Right cardiac atrium (tissue), 5 donors: ENCODE measurements around the gene GPR87. TPM values are rescaled to one million over a fixed set of nuclear protein-coding genes. Genes with fewer than 3 reads are reported as not detected.

Source experiments
- ATAC-seq, 2 donors: fragments of 200-7000 bp; cut with Tn5 transposase; one replicate each; pipeline versions ENCODE4 v1.8.0 to v1.9.1; 2020; ENCODE audit warnings: moderate library complexity in 2 of 2, mild to moderate bottlenecking in 1 of 2
- DNase-seq, 3 donors: peaks; one replicate each; pipeline ENCODE4 v3.0.0-alpha.2; 2020
- H3K27ac ChIP-seq: one replicate; pipeline ENCODE4 v1.5.1; 2013; ENCODE audit warnings: mild to moderate bottlenecking, low read length, control low read depth, moderate library complexity
- H3K27me3 ChIP-seq: one replicate; pipeline ENCODE4 v1.6.1; 2013; ENCODE audit not compliant: control insufficient read depth, insufficient read depth
- H3K4me1 ChIP-seq: one replicate; pipeline ENCODE4 v1.6.1; 2013; ENCODE audit warnings: low read length; ENCODE audit not compliant: control insufficient read depth, insufficient read depth
- H3K4me3 ChIP-seq: one replicate; pipeline ENCODE4 v1.5.1; 2013; ENCODE audit warnings: low read length, control low read depth
- H3K9me3 ChIP-seq: one replicate; pipeline ENCODE4 v1.6.1; 2013; ENCODE audit warnings: low read length; ENCODE audit not compliant: control insufficient read depth
- WGBS: extraction: QIAGEN DNeasy Blood & Tissue Kit; methylation state at CpG from one replicate; pipeline ENCODE4 v1.1.7; 2013; 5-methylcytosine and 5-hydroxymethylcytosine counted together
- intact Hi-C, 4 donors: fragments of 100-400 bp; cut with DNase I; formaldehyde crosslinking; loops; one replicate each; pipeline versions ENCODE4 v1.11.0 to v1.14.0; 2022 to 2023
- polyA plus RNA-seq: library from polyadenylated mRNA; stranded (reverse); fragments of 200-250 nt; gene quantifications from one replicate; pipeline ENCODE4 v1.2.3, GENCODE V29; 2013
- total RNA-seq, 4 donors: library from RNA; stranded (reverse); fragmentation: NEBNext Ultra II Directional; extraction: Animal tissue kit (Norgen Biotek cat#: 25700); gene quantifications; one replicate each; pipeline ENCODE4 v1.2.1, GENCODE V29; 2021
- donor health status: healthy with polysubstance abuse.
- donor health status: DM: no; HTN: yes; CAD: no.
- donor health status: DM: no; HTN: no; CAD: no.
- donor health status: DM: no; HTN: yes; CAD: no; lungs with severe emphysema.
- donor health status: DM: yes; HTN: yes; CAD: no.

Gene GPR87
- total and polyA plus RNA-seq, 5 donors, result not detected

DNA sequence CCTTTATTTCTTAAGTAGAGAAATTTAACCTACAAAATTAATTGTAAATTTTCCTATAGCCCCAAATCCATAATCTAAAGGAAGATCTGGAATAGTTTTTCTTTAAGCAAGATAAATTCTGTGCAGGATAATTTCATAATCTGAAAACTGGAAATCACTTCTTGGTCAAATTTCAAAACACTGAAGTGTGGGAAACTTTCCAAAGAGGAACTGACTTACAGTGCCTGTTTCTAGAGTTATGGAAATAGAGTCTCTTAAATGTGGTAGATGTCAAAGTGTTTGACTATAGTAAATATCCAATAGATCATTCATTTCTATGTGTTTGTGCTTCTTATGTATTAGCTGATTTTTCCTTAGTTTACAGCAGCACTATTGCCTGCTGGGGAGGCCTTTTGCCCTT is 14.3 kb upstream of the GPR87 start:
- Histone ChIP-seq H3K9me3 (no peaks in the 10 kb centered on the region), H3K4me3 (no peak overlapping the region), H3K4me1 (no peaks in the 10 kb centered on the region), H3K27ac (no peak overlapping the region), H3K27me3 (no peaks in the 10 kb centered on the region)
- DNase-seq (no peak), ATAC-seq (no peak)
- intact Hi-C loops, result no loop called here

DNA sequence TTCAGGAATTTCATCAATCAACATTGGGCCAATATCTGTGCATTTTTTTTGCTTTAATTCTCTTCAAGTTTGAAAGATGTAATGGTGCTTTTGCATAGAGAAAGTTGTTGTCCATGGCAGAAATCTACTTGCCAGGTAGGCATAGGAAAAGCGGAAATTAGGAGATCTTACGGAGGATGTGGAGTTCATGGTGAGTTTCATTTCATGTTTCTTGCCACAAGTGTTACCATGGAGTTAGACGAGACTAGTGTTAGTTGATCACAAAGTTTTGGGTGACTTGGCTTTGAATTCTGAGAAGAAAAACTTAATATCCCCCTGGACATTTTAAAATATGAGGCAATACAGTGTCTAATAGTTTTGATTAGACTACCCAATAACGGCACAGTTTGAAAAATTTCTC is 13.8 kb upstream of the GPR87 start:
- intact Hi-C loops, result no loop called here
- no peak overlapping the region for H3K4me3 ChIP-seq
- no peaks in the 10 kb centered on the region for H3K4me1 ChIP-seq
- H3K27me3 ChIP-seq, result no peaks in the 10 kb centered on the region
- ATAC-seq, result no peak
- 69% methylated on average over 4 of the region's 4 CpGs for WGBS
- no peak overlapping the region for H3K27ac ChIP-seq
- H3K9me3 ChIP-seq, result no peaks in the 10 kb centered on the region
- no peak for DNase-seq

DNA sequence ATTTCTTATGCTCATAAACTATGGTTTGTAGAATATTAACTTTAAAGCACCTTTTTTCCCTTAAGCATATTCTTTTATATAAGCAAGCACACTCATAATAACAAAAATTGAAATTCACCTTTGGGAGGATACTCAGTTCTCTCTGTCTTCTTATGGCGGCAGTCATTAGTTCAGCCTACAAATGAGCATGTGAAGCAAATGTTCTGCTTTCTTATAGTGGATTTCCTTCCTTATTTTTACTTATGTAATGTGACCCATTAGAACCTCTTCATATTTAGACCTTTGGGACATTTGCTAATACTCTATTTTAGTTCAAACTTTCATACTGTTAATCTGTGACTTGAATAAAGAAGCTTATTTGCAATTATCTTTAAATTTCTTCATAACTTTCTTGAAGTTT is 12.7 kb upstream of the GPR87 start, which contains the start of gene P2RY13:
Gene P2RY13 (minus strand): TSS at position 187 of the 400 bp plus-strand sequence. CDS start 21 bp downstream, at position 166.
- no peak for ATAC-seq

DNA sequence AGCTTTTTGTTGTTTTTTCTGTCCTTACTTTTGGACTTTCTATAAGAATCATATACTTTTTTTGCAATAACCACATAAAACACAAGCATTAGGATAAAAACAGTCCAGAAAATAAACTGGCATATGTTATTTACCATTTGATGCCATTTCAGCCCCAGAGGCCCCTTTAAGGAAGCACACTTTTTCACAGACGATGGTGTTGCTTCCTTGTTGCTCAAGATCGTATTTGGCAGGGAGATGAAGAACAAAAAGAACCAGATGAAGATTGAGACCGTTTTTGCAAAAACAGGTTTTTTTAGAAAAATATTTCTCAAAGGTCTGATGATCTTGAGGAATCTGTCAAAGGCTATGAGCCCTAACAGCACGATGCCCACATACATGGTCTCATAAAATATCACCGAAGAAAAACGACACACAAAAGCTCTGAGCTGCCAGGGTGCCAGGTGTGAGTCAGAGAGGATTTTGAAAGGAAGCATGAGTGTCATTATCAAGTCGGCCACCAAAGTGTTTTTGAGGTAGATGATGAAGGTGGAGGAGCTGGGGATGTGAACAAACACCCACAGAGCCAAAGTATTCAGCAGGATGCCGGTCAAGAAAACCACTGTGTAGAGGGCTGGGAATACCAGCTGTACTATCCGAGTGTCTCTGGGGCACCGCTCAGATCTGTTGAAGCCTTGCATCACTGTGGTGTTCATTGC is 11.8 kb upstream of the GPR87 start:
- no peaks in the 10 kb centered on the region for H3K9me3 ChIP-seq
- no peaks in the 10 kb centered on the region for H3K4me1 ChIP-seq
- intact Hi-C loops, result no loop called here
- 55% methylated on average over 10 of the region's 10 CpGs for WGBS
- H3K27me3 ChIP-seq, result no peaks in the 10 kb centered on the region
- ATAC-seq (peak in 1 of 2 donors; percentile 32), DNase-seq (no peak)
- peak overlapping the region; percentile 27 for H3K4me3 ChIP-seq
- H3K27ac ChIP-seq, result peak overlapping the region; percentile 52

More for the DNA sequence above, 12.7 kb upstream of the GPR87 start, which contains the start of gene P2RY13:
- Histone ChIP-seq H3K9me3 (no peaks in the 10 kb centered on the region), H3K27me3 (no peaks in the 10 kb centered on the region), H3K4me3 (peak within 1 kb of the TSS; percentile 27), H3K4me1 (no peaks in the 10 kb centered on the region), H3K27ac (peak within 1 kb of the TSS; percentile 52)
- WGBS, result 88% methylated on average over 1 of the region's 1 CpG
- intact Hi-C loops, result no loop called here
- DNase-seq, result no peak

DNA sequence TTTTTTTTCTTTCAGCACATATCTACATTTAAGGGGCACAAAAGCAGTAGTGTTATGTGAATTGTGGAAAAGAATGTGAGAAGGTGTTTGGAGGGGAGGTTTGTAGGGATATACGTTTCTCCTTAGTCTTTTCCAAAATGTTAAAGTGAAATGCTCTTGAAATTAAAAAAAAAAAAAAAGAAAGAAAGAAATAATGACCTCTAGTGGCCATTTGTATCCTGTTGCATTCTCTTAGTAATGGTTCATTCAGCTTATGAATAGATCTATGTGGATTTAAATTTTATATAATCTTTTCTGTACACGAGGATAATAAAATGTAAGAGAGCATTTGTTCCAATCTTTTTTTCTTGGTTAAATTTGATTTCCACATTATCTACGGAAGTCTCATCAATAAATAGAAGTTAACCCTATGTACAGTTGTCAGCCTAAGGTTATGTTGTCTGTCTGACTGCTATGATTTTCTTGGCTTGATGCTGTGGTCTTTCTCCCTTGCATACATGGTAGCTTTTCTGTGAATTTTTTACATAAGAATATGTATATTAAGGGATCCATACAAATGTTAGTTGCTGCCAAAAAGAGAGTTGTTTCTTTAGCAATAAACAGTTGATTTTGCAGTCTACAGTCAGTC is 11.1 kb upstream of the GPR87 start:
- H3K4me1 ChIP-seq, result no peaks in the 10 kb centered on the region
- no peaks in the 10 kb centered on the region for H3K27me3 ChIP-seq
- peak overlapping the region; percentile 20 for H3K4me3 ChIP-seq
- no peaks in the 10 kb centered on the region for H3K9me3 ChIP-seq
- DNase-seq (no peak), ATAC-seq (no peak)
- 18% methylated on average over 3 of the region's 3 CpGs for WGBS
- H3K27ac ChIP-seq, result no peak overlapping the region
- intact Hi-C loops, result no loop called here

DNA sequence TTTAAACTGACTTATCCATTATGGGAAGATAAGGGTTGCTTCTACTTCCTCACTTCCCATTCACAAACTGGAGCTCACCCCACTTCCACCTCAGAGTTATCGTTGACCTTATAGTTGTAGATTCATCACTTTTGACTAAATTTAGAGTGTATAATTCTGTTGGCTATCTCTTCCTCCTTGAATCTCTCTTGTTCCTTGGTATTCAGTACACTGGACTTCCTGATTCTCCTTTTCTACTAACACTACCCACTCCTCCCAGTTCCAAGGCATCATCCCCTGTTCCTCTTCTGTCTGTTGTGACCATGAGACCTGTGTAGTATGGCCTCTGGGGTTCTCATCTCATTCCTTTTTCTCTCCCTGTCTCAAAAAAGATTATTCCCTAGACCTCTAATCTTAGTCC is 5.9 kb upstream of the GPR87 start:
- ATAC-seq, result peak in 1 of 2 donors; percentile 26

DNA sequence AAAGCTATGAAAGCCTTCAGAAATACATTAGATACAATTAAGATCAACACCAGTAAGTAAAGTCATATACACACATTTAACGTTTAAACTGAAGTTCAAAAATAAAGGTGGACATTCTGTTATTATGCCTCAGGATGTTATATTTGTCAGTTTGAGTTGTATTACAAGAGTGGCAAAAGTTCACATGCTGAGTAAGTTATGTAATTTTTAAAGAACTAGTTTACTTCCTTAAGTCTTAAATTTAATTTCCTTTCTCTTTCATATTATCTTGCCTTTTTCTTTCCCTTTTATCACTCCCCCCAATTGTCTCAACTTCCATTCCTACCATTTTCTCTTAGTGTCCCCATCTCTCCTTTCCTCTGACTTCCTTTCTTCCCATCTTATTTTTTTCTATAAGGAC is 4.9 kb upstream of the GPR87 start:
- no peak for ATAC-seq
- WGBS, result 73% methylated on average over 1 of the region's 1 CpG
- Histone ChIP-seq H3K27ac (no peak overlapping the region), H3K27me3 (no peaks in the 10 kb centered on the region), H3K4me3 (no peak overlapping the region), H3K4me1 (no peaks in the 10 kb centered on the region), H3K9me3 (no peaks in the 10 kb centered on the region)
- DNase-seq, result no peak
- intact Hi-C loops, result no loop called here

More for the DNA sequence above, 5.9 kb upstream of the GPR87 start:
- Histone ChIP-seq H3K27me3 (no peaks in the 10 kb centered on the region), H3K4me1 (no peaks in the 10 kb centered on the region), H3K4me3 (no peak overlapping the region), H3K27ac (no peak overlapping the region), H3K9me3 (no peaks in the 10 kb centered on the region)
- WGBS, result 77% methylated on average over 1 of the region's 1 CpG
- intact Hi-C loops, result no loop called here
- DNase-seq, result no peak

DNA sequence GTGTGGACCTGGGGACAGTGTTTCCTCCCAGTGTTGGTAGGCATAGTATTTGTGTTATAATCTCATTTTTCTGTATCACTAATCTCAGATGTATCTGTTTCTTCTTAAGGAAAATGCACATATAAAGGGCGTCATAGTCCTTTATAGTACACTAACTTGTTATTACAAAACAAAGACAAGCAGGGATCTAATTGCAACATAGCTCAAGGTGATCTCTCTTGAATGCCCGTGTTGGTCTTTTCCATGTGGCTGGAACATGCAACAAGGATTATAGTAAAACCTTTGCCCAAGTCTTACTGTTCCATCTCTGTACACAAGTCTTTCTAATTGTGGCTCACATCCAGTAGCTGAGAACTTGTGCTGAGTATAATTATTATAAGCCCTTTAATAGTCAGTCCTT is 3.5 kb upstream of the GPR87 start:
- 87% methylated on average over 2 of the region's 2 CpGs for WGBS
- ATAC-seq, result no peak

DNA sequence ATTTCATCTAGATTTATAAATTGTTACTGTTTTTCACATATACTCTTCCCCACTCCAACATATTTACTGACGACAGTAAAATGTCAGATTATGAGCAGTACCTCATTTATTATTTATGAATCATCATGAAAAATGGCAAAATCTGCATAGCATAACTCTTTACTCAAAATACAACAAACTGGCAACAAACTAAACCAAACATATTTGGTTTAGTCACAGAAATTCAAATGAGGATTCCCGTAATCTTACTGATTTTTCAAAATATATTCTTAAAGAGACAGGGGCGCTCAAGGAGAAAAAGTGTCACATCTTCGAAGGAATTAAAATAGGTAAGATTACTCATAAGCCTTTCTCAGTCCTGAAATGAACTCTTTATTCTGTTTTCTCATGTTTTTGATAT is 3.0 kb upstream of the GPR87 start:
- 92% methylated on average over 4 of the region's 4 CpGs for WGBS

More for the DNA sequence above, 3.5 kb upstream of the GPR87 start:
- Histone ChIP-seq H3K27ac (no peak overlapping the region), H3K4me1 (no peaks in the 10 kb centered on the region), H3K9me3 (no peaks in the 10 kb centered on the region), H3K4me3 (no peak overlapping the region), H3K27me3 (no peaks in the 10 kb centered on the region)
- intact Hi-C loops, result no loop called here
- DNase-seq, result no peak

DNA sequence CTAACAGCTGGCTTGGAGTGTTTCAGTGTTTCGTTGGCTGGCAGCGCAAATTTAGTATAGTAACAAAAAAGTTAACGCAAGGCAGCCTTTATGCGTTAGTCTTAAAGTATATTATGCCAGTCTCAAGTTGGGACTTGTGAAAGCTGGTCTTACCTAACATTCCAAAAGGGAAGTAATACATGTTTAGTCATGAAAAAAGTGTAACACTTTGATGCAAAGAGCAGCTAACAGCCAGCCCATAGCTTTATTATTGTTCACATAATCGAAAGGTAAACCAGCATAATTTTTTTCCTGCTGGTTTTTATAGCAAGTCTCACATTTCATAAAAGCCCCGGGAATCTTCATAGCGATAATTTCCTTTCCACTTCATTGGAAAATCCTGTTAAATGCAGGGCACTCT is 2.4 kb upstream of the GPR87 start:
- H3K27ac ChIP-seq, result no peak overlapping the region
- H3K27me3 ChIP-seq, result no peaks in the 10 kb centered on the region
- intact Hi-C loops, result no loop called here
- DNase-seq (no peak), ATAC-seq (no peak)
- no peaks in the 10 kb centered on the region for H3K4me1 ChIP-seq
- H3K9me3 ChIP-seq, result no peaks in the 10 kb centered on the region
- H3K4me3 ChIP-seq, result no peak overlapping the region
- 86% methylated on average over 7 of the region's 7 CpGs for WGBS

More for the DNA sequence above, 3.0 kb upstream of the GPR87 start:
- intact Hi-C loops, result no loop called here
- Histone ChIP-seq H3K4me1 (no peaks in the 10 kb centered on the region), H3K27me3 (no peaks in the 10 kb centered on the region), H3K27ac (no peak overlapping the region), H3K9me3 (no peaks in the 10 kb centered on the region), H3K4me3 (no peak overlapping the region)
- no peak for DNase-seq
- ATAC-seq, result no peak

DNA sequence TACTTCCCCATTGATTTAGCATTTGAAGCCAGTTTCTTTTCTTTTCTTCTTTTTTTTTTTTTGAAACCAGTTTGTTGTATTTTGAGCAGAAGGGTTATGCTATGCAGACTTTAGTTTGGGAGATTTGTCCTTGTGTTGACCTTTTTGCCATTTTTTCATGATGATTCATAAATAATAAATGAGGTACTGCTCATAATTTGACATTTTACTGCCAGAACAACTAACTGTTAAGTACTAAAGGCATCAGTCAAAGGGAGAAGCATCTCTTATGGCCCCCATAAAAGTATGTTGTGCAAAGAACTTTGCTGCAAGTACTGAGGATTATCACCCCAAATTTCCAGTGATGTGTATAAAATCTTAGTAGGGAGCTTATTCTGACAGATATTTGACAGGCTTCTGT is 1.7 kb upstream of the GPR87 start:
- DNase-seq (no peak), ATAC-seq (no peak)
- H3K9me3 ChIP-seq, result no peaks in the 10 kb centered on the region
- no peak overlapping the region for H3K27ac ChIP-seq
- intact Hi-C loops, result no loop called here
- H3K4me1 ChIP-seq, result no peaks in the 10 kb centered on the region
- H3K27me3 ChIP-seq, result no peaks in the 10 kb centered on the region
- no peak overlapping the region for H3K4me3 ChIP-seq
